ENCODE data around the gene EMCN. TPM values are rescaled to one million over a fixed set of nuclear protein-coding genes. Genes with fewer than 3 reads are reported as not detected.

EMCN gene
- total RNA-seq, 1 experiment from 2014 or later, result not detected

DNA sequence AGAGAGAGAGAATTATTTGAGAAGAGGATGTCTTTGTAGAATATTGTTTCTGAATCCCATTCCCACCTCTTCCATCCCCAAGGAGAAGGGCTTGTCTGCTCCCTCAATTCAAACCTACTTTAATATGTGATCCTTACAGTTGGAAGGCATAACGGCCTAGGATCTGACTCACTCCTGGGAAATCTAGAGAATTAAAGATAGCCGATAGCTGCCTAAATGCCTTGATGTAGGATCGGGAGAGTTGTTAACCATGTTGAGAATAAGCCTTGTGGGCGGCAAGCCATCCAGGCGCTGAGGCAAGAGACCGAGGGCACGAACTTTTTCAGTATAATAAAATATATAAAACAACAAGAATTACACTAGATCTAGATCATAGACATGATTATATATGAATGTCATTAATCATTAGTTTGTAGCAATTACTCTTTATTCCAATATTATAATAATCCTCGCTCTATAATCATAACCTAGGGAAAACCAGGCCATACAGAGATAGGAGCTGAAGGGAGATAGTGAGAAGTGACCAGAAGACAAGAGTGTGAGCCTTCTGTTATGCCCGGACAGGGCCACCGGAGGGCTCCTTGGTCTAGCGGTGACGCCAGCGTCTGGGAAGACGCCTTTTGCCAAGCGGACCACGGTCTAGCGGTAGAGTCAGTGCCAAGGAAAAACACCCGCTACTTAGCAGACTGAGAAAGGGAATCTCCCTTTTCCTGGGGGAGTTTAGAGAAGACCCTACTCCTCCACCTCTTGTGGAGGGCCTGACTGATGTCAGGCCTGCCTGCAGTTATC is 13.5 kb downstream of the EMCN start:
- Histone ChIP-seq H3K9me3 (ENCODE audit: control insufficient read depth in 1 of 2, insufficient read depth in 1 of 2, low read depth in 1 of 2, low read length in 2 of 2) (no peaks in the 10 kb centered on the region), H3K4me1 (ENCODE audit: control insufficient read depth in 1 of 2, insufficient read depth in 2 of 2, low read length in 2 of 2) (no peaks in the 10 kb centered on the region), H3K27ac (ENCODE audit: low read depth, low read length) (no peak overlapping the region), H3K4me3 (replicated peaks in 1 of 2; ENCODE audit: low read depth in 1 of 2, low read length in 2 of 2) (no peak overlapping the region), H3K27me3 (ENCODE audit: insufficient read depth, low read length) (no peaks in the 10 kb centered on the region), H3K79me2 (ENCODE audit: insufficient read depth, low read length) (no peaks in the 10 kb centered on the region), H3K9ac (ENCODE audit: low read length) (no peak overlapping the region), H3K9me2 (ENCODE audit: insufficient read depth) (no peaks in the 10 kb centered on the region; the same call in 1 of the 2 replicates), H3K36me3 (ENCODE audit: control insufficient read depth in 1 of 2, insufficient read depth in 2 of 2, low read length in 2 of 2) (no peaks in the 10 kb centered on the region), H3K4me2 (ENCODE audit: low read length) (no peak overlapping the region), H4K20me1 (ENCODE audit: insufficient read depth) (no peaks in the 10 kb centered on the region), H2AFZ (ENCODE audit: low read depth, low read length, poor library complexity, severe bottlenecking) (no peak overlapping the region)
- POLR2A ChIA-PET, result no interaction called here
- ATAC-seq (0 out of 2 replicates have a peak, but pooled peaks have one; percentile 42), DNase-seq (ENCODE audit: low read depth, low spot score) (no peak)
- CTCF ChIA-PET, result no interaction called here
- TF ChIP-seq, protein P1, sequence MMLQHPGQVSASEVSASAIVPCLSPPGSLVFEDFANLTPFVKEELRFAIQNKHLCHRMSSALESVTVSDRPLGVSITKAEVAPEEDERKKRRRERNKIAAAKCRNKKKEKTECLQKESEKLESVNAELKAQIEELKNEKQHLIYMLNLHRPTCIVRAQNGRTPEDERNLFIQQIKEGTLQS (IDR thresholded peaks at IDR 0.05), result no peak
- no peak for TF ChIP-seq TCF7L2 (IDR thresholded peaks at IDR 0.05; ENCODE audit: borderline replicate concordance, extremely low read depth, insufficient read depth, insufficient read length)
- TF ChIP-seq, protein P2, sequence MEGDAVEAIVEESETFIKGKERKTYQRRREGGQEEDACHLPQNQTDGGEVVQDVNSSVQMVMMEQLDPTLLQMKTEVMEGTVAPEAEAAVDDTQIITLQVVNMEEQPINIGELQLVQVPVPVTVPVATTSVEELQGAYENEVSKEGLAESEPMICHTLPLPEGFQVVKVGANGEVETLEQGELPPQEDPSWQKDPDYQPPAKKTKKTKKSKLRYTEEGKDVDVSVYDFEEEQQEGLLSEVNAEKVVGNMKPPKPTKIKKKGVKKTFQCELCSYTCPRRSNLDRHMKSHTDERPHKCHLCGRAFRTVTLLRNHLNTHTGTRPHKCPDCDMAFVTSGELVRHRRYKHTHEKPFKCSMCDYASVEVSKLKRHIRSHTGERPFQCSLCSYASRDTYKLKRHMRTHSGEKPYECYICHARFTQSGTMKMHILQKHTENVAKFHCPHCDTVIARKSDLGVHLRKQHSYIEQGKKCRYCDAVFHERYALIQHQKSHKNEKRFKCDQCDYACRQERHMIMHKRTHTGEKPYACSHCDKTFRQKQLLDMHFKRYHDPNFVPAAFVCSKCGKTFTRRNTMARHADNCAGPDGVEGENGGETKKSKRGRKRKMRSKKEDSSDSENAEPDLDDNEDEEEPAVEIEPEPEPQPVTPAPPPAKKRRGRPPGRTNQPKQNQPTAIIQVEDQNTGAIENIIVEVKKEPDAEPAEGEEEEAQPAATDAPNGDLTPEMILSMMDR (IDR thresholded peaks at IDR 0.05 in 2 of 3, conservative IDR thresholded peaks at IDR 0.05 in 1 of 3; ENCODE audit: borderline replicate concordance in 1 of 3, insufficient read depth in 1 of 3, low read depth in 2 of 3, low read length in 2 of 3), result peak in 2 of 3 experiments; percentile 20 to 36; a peak in 2 of 6 replicates
- 0 out of 2 replicates have a peak, but pooled peaks have one; percentile 21 for TF ChIP-seq RAD21 (IDR thresholded peaks at IDR 0.05; ENCODE audit: low read depth)
- no TSS peak for BruUV-seq (replicated peaks)
- intact Hi-C loops (cut with micrococcal nuclease), result no loop called here
- RAD21 ChIA-PET (ENCODE audit: low non-redundant PET in 1 of 2, low total read pairs in 2 of 2, uncharacterized antibody in 2 of 2, unreplicated experiment in 2 of 2), result no interaction called here

DNA sequence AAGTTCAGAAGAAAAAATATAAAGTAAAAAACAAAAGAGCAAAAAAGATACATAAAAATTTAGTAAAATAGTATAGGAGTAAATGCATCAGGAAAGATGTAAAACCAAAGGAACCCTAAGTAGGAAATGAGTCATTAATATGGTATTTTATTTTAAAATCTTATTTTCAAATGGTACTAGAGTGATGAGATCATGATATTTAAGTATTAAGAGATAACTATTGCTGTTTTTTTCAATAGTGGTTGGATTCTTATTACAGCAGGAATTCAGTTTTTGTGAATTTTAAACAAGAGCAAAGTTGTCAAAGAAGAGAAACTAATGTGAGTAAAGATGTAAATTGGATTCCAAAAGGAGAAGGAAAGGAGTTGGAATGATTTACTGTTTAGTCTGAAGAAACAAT is 20.0 kb downstream of the EMCN start:
- Histone ChIP-seq H3K4me1 (ENCODE audit: control insufficient read depth in 1 of 2, insufficient read depth in 2 of 2, low read length in 2 of 2) (no peaks in the 10 kb centered on the region), H3K79me2 (ENCODE audit: insufficient read depth, low read length) (no peaks in the 10 kb centered on the region), H3K4me2 (ENCODE audit: low read length) (no peak overlapping the region), H3K27ac (ENCODE audit: low read depth, low read length) (no peak overlapping the region), H3K27me3 (ENCODE audit: insufficient read depth, low read length) (no peaks in the 10 kb centered on the region), H2AFZ (ENCODE audit: low read depth, low read length, poor library complexity, severe bottlenecking) (peak overlapping the region; percentile 37), H3K36me3 (ENCODE audit: control insufficient read depth in 1 of 2, insufficient read depth in 2 of 2, low read length in 2 of 2) (no peaks in the 10 kb centered on the region), H3K9me2 (ENCODE audit: insufficient read depth) (no peaks in the 10 kb centered on the region; the same call in 1 of the 2 replicates), H3K4me3 (replicated peaks in 1 of 2; ENCODE audit: low read depth in 1 of 2, low read length in 2 of 2) (no peak overlapping the region), H3K9ac (ENCODE audit: low read length) (no peak overlapping the region), H4K20me1 (ENCODE audit: insufficient read depth) (no peaks in the 10 kb centered on the region), H3K9me3 (ENCODE audit: control insufficient read depth in 1 of 2, insufficient read depth in 1 of 2, low read depth in 1 of 2, low read length in 2 of 2) (no peaks in the 10 kb centered on the region)
- BruUV-seq (replicated peaks), result no TSS peak
- CTCF ChIA-PET, result no interaction called here
- POLR2A ChIA-PET, result no interaction called here
- no peak for DNase-seq (ENCODE audit: low read depth, low spot score)
- intact Hi-C loops (cut with micrococcal nuclease), result no loop called here
- RAD21 ChIA-PET (ENCODE audit: low non-redundant PET in 1 of 2, low total read pairs in 2 of 2, uncharacterized antibody in 2 of 2, unreplicated experiment in 2 of 2), result no interaction called here
- ATAC-seq, result no peak
- no peak for TF ChIP-seq POLR2A (IDR thresholded peaks at IDR 0.05; ENCODE audit: borderline replicate concordance, extremely low read depth, insufficient read depth, insufficient read length)
- TF ChIP-seq TCF7L2 (IDR thresholded peaks at IDR 0.05; ENCODE audit: borderline replicate concordance, extremely low read depth, insufficient read depth, insufficient read length), result no peak
- TF ChIP-seq CBX3 (IDR thresholded peaks at IDR 0.05; ENCODE audit: low read depth), result no peak
- no peak for TF ChIP-seq SP1 (IDR thresholded peaks at IDR 0.05; ENCODE audit: low read depth)
- no peak for TF ChIP-seq RAD21 (IDR thresholded peaks at IDR 0.05; ENCODE audit: low read depth)
- TF ChIP-seq EZH2 (IDR thresholded peaks at IDR 0.05), result no peak
- TF ChIP-seq, protein P3, sequence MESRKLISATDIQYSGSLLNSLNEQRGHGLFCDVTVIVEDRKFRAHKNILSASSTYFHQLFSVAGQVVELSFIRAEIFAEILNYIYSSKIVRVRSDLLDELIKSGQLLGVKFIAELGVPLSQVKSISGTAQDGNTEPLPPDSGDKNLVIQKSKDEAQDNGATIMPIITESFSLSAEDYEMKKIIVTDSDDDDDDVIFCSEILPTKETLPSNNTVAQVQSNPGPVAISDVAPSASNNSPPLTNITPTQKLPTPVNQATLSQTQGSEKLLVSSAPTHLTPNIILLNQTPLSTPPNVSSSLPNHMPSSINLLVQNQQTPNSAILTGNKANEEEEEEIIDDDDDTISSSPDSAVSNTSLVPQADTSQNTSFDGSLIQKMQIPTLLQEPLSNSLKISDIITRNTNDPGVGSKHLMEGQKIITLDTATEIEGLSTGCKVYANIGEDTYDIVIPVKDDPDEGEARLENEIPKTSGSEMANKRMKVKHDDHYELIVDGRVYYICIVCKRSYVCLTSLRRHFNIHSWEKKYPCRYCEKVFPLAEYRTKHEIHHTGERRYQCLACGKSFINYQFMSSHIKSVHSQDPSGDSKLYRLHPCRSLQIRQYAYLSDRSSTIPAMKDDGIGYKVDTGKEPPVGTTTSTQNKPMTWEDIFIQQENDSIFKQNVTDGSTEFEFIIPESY (IDR thresholded peaks at IDR 0.05; ENCODE audit: extremely low read depth, insufficient replicate concordance, low read length), result no peak
- TF ChIP-seq SRF (IDR thresholded peaks at IDR 0.05; ENCODE audit: low read depth), result no peak
- TF ChIP-seq ZFX (IDR thresholded peaks at IDR 0.05), result no peak
- TF ChIP-seq YY1 (IDR thresholded peaks at IDR 0.05; ENCODE audit: extremely low read depth, insufficient replicate concordance, low read depth, low read length), result no peak

Data from HCT116 (cell line).